Ovary (tissue), 3 donors: ENCODE results near the gene PRKG1.

Source experiments
- CTCF ChIP-seq, 3 donors: fragments of 450-650 bp in 2 of 3; fragments of 200-600 bp in 1 of 3; IDR thresholded peaks; one replicate each; pipeline versions ENCODE4 v1.5.1 to v1.8.0; 2016 to 2022; ENCODE audit warnings: antibody characterized with exemption in 3 of 3, mild to moderate bottlenecking in 1 of 3
- POLR2A ChIP-seq: fragments of 450-650 bp; IDR thresholded peaks from one replicate; pipeline ENCODE4 v1.6.1; 2017; ENCODE audit warnings: antibody characterized with exemption, mild to moderate bottlenecking, moderate library complexity
- donor health status: DM: no; HTN: no; CAD: no.

GRCh38 chr10:51700228-51700817 is 626.0 kb downstream of the PRKG1 start:
- TF ChIP-seq CTCF (IDR thresholded peaks at IDR 0.05) (no peak), POLR2A (no peak)
